GM10266 (cell line): ENCODE results near the gene OR2T33.
"Not testable (repeated sequence)": the region's sequence is repeated elsewhere in the genome, so short reads cannot be mapped to it uniquely, and the experiment has no call there.

Experiments used
- DNase-seq: peaks from one replicate; pipeline ENCODE4 v3.0.0; 2012; ENCODE audit errors: extremely low spot score
- CTCF ChIP-seq: IDR thresholded peaks from 2 replicates; pipeline ENCODE4 v1.5.1; 2012; ENCODE audit warnings: mild to moderate bottlenecking, low read depth; ENCODE audit not compliant: control insufficient read depth, insufficient read depth; ENCODE audit errors: missing control alignments

Gene OR2T33

GRCh38 chr1:248277876-248278275 is at the start of gene OR2T33:
OR2T33 (minus strand) TSS chr1:248277976; CDS start chr1:248273814, 4,162 bp downstream.
- DNase-seq, result no peak
- TF ChIP-seq CTCF, result no peak

GRCh38 chr1:248324468-248324867 is 46.7 kb upstream of the OR2T33 start, which contains the start of gene OR2M7:
OR2M7 (minus strand) TSS chr1:248324568; CDS start chr1:248324568, 0 bp downstream.
- no peak for DNase-seq
- no peak for TF ChIP-seq CTCF

- no peak for TF ChIP-seq CTCF
- DNase-seq, result no peak
Measured at GRCh38 chr1:248316796-248317195, 39.0 kb upstream of the OR2T33 start.

- not testable (repeated sequence) for DNase-seq
Measured at GRCh38 chr1:248306740-248307139, 29.0 kb upstream of the OR2T33 start.

- TF ChIP-seq CTCF, result no peak
- DNase-seq, result no peak
Measured at GRCh38 chr1:248306103-248306502, 28.3 kb upstream of the OR2T33 start.

- DNase-seq, result not testable (repeated sequence)
Measured at GRCh38 chr1:248305672-248306071, 27.9 kb upstream of the OR2T33 start.

GRCh38 chr1:248303324-248303723 is 25.5 kb upstream of the OR2T33 start, which contains the start of gene OR2T12:
OR2T12 (minus strand) TSS chr1:248303424; CDS start chr1:248295578, 7,846 bp downstream.
- no peak for DNase-seq

GRCh38 chr1:248288391-248288790 is 10.6 kb upstream of the OR2T33 start:
- no peak for TF ChIP-seq CTCF
- DNase-seq, result no peak

More at GRCh38 chr1:248303324-248303723, 25.5 kb upstream of the OR2T33 start, which contains the start of gene OR2T12:
- TF ChIP-seq CTCF, result no peak

GRCh38 chr1:248273225-248273624 is 4.6 kb downstream of the OR2T33 start:
- DNase-seq, result not testable (repeated sequence)
